ENCODE measurements around the gene DYNC1H1. TPM values are rescaled to one million over a fixed set of nuclear protein-coding genes. Genes with fewer than 3 reads are reported as not detected.
A peak's percentile ranks its signal among the peaks of the same experiment; 100 is the strongest.

The DYNC1H1 gene
- total RNA-seq, 1 donor from 2014 or later, result 662 TPM

GRCh38 chr14:101944451-101944850, 19.9 kb upstream of the DYNC1H1 start:
- H3K36me3 Mint-ChIP-seq (ENCODE audit: low read depth, unreplicated experiment), result no peaks in the 10 kb centered on the region
- no peak overlapping the region for H3K27ac Mint-ChIP-seq (ENCODE audit: unreplicated experiment)
- no peak overlapping the region for H3K4me3 Mint-ChIP-seq (ENCODE audit: unreplicated experiment)
- no peak for DNase-seq (ENCODE audit: low spot score)
- H3K4me1 Mint-ChIP-seq (ENCODE audit: unreplicated experiment), result peaks cover 10% of the 10 kb centered on the region
- H3K27me3 Mint-ChIP-seq (ENCODE audit: unreplicated experiment), result peaks cover 13% of the 10 kb centered on the region
- no peak for TF ChIP-seq CTCF (IDR thresholded peaks at IDR 0.05; ENCODE audit: unreplicated experiment)
- no peaks in the 10 kb centered on the region for H3K9me3 Mint-ChIP-seq (ENCODE audit: unreplicated experiment)

GRCh38 chr14:101945171-101945570, 19.2 kb upstream of the DYNC1H1 start:
- no peak overlapping the region for H3K4me3 Mint-ChIP-seq (ENCODE audit: unreplicated experiment)
- H3K9me3 Mint-ChIP-seq (ENCODE audit: unreplicated experiment), result no peaks in the 10 kb centered on the region
- TF ChIP-seq CTCF (IDR thresholded peaks at IDR 0.05; ENCODE audit: unreplicated experiment), result no peak
- DNase-seq (ENCODE audit: low spot score), result no peak
- no peaks in the 10 kb centered on the region for H3K36me3 Mint-ChIP-seq (ENCODE audit: low read depth, unreplicated experiment)
- H3K4me1 Mint-ChIP-seq (ENCODE audit: unreplicated experiment), result peaks cover 11% of the 10 kb centered on the region
- peaks cover 12% of the 10 kb centered on the region for H3K27me3 Mint-ChIP-seq (ENCODE audit: unreplicated experiment)
- no peak overlapping the region for H3K27ac Mint-ChIP-seq (ENCODE audit: unreplicated experiment)

GRCh38 chr14:101947577-101947903, 16.8 kb upstream of the DYNC1H1 start:
- no peaks in the 10 kb centered on the region for H3K36me3 Mint-ChIP-seq (ENCODE audit: low read depth, unreplicated experiment)
- no peak for DNase-seq (ENCODE audit: low spot score)
- H3K4me3 Mint-ChIP-seq (ENCODE audit: unreplicated experiment), result peak overlapping the region; percentile 95
- H3K4me1 Mint-ChIP-seq (ENCODE audit: unreplicated experiment), result peaks cover 11% of the 10 kb centered on the region
- no peaks in the 10 kb centered on the region for H3K9me3 Mint-ChIP-seq (ENCODE audit: unreplicated experiment)
- H3K27ac Mint-ChIP-seq (ENCODE audit: unreplicated experiment), result peak overlapping the region; percentile 98
- peaks cover 11% of the 10 kb centered on the region for H3K27me3 Mint-ChIP-seq (ENCODE audit: unreplicated experiment)
- no peak for TF ChIP-seq CTCF (IDR thresholded peaks at IDR 0.05; ENCODE audit: unreplicated experiment)

- Mint-ChIP-seq H3K36me3 (ENCODE audit: low read depth, unreplicated experiment) (no peaks in the 10 kb centered on the region), H3K27me3 (ENCODE audit: unreplicated experiment) (peaks cover 8% of the 10 kb centered on the region), H3K4me3 (ENCODE audit: unreplicated experiment) (peak overlapping the region; percentile 95), H3K27ac (ENCODE audit: unreplicated experiment) (peak overlapping the region; percentile 98), H3K4me1 (ENCODE audit: unreplicated experiment) (peaks cover 11% of the 10 kb centered on the region), H3K9me3 (ENCODE audit: unreplicated experiment) (no peaks in the 10 kb centered on the region)
- peak; percentile 100 for DNase-seq (ENCODE audit: low spot score)
- TF ChIP-seq CTCF (IDR thresholded peaks at IDR 0.05; ENCODE audit: unreplicated experiment), result no peak
These were observed 16.3 kb upstream of the DYNC1H1 start for GRCh38 chr14:101947904-101948665.

- no peak for DNase-seq (ENCODE audit: low spot score)
- TF ChIP-seq CTCF (IDR thresholded peaks at IDR 0.05; ENCODE audit: unreplicated experiment), result no peak
- H3K27ac Mint-ChIP-seq (ENCODE audit: unreplicated experiment), result peak overlapping the region; percentile 98
- no peaks in the 10 kb centered on the region for H3K36me3 Mint-ChIP-seq (ENCODE audit: low read depth, unreplicated experiment)
- peak overlapping the region; percentile 95 for H3K4me3 Mint-ChIP-seq (ENCODE audit: unreplicated experiment)
- H3K4me1 Mint-ChIP-seq (ENCODE audit: unreplicated experiment), result peaks cover 11% of the 10 kb centered on the region
- H3K9me3 Mint-ChIP-seq (ENCODE audit: unreplicated experiment), result no peaks in the 10 kb centered on the region
- H3K27me3 Mint-ChIP-seq (ENCODE audit: unreplicated experiment), result peaks cover 6% of the 10 kb centered on the region
These were observed 15.6 kb upstream of the DYNC1H1 start for GRCh38 chr14:101948666-101949216.

Data from endothelial cell (in vitro differentiated cells).